ENCODE data around the gene ROR1. TPM values are rescaled to one million over a fixed set of nuclear protein-coding genes. Genes with fewer than 3 reads are reported as not detected.

Gene ROR1
- total and polyA plus RNA-seq, 8 donors: 1.4 to 37.3 (median 14.6) TPM

DNA sequence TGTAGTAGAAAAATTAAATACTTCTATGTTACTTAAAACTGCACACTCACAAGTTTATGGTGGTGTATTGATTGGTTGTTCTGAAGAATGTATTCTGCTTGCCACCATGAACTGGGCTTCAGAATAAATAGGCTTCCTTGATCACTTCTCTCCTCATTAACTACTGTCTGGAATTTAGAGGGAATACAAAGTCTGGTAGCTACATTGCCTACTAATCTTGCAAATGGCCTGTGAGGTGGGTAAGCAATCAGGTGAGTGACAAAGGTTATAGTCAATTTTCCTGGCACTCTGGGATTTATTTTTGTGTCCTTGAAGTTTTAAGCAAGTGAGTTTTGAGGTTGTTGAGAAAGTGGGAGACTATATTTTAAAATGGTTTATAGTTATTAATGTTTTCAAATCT, 101.8 kb downstream of the ROR1 start:
- Histone ChIP-seq H3K27me3 (no peaks in the 10 kb centered on the region), H3K27ac (no peak overlapping the region), H3K9me3 (no peaks in the 10 kb centered on the region), H3K36me3 (no peaks in the 10 kb centered on the region), H3K4me1 (peaks cover 0 to 53% (median 32%) of the 10 kb centered on the region in 4 donors), H3K4me3 (no peak overlapping the region)
- no peak for DNase-seq
- intact Hi-C loops (cut with DNase I; ENCODE audit: low total_unique reads): no loop called here
- TF ChIP-seq, protein P1, sequence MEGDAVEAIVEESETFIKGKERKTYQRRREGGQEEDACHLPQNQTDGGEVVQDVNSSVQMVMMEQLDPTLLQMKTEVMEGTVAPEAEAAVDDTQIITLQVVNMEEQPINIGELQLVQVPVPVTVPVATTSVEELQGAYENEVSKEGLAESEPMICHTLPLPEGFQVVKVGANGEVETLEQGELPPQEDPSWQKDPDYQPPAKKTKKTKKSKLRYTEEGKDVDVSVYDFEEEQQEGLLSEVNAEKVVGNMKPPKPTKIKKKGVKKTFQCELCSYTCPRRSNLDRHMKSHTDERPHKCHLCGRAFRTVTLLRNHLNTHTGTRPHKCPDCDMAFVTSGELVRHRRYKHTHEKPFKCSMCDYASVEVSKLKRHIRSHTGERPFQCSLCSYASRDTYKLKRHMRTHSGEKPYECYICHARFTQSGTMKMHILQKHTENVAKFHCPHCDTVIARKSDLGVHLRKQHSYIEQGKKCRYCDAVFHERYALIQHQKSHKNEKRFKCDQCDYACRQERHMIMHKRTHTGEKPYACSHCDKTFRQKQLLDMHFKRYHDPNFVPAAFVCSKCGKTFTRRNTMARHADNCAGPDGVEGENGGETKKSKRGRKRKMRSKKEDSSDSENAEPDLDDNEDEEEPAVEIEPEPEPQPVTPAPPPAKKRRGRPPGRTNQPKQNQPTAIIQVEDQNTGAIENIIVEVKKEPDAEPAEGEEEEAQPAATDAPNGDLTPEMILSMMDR (IDR thresholded peaks at IDR 0.05): no peak
- TF ChIP-seq POLR2A (IDR thresholded peaks at IDR 0.05): no peak
- TF ChIP-seq EP300 (IDR thresholded peaks at IDR 0.05): no peak
- TF ChIP-seq POLR2AphosphoS5 (IDR thresholded peaks at IDR 0.05): no peak

- TF ChIP-seq POLR2A (IDR thresholded peaks at IDR 0.05): no peak
- TF ChIP-seq EP300 (IDR thresholded peaks at IDR 0.05): no peak
- TF ChIP-seq, protein P1 (IDR thresholded peaks at IDR 0.05): no peak
- no peak for TF ChIP-seq POLR2AphosphoS5 (IDR thresholded peaks at IDR 0.05)
- no peaks in the 10 kb centered on the region for H3K36me3 ChIP-seq
- no peak for DNase-seq
- 72 to 84% (median 80%) methylated on average over 8 of the region's 8 CpGs for WGBS, 5 donors
- H3K4me3 ChIP-seq: no peak overlapping the region
- H3K4me1 ChIP-seq: peaks cover 0 to 53% (median 33%) of the 10 kb centered on the region in 4 donors
- no peaks in the 10 kb centered on the region for H3K9me3 ChIP-seq
- intact Hi-C loops (cut with DNase I; ENCODE audit: low total_unique reads): no loop called here
- H3K27ac ChIP-seq: no peak overlapping the region
- H3K27me3 ChIP-seq: no peaks in the 10 kb centered on the region
Observed at GRCh38 chr1:63877021-63877767, 103.4 kb downstream of the ROR1 start.

DNA sequence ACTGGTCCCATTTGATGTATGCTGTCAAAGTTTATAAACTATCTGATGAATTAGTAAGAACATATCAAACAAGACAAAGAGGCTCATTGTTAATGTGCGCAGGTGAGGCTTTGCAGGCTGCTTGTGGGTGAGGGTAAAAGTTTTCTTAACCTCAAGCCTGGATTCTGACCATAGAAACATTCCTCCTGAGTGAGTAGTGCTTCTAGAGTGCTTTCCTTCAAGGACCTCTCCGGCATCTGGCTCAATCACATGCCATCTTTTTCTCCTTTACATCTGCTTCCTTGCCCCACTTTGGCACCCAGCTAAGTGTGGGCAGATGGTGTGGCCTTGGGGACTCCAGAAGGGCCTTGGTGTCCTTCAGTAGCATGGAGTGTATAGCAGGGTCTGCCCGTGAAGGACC, 104.0 kb downstream of the ROR1 start:
- WGBS, 5 donors: 56 to 80% (median 64%) methylated on average over 3 of the region's 3 CpGs

GRCh38 chr1:63878932-63879331, 105.1 kb downstream of the ROR1 start:
- TF ChIP-seq EP300 (IDR thresholded peaks at IDR 0.05) (no peak), POLR2A (IDR thresholded peaks at IDR 0.05) (no peak), POLR2AphosphoS5 (IDR thresholded peaks at IDR 0.05) (no peak)
- TF ChIP-seq, protein P1 (IDR thresholded peaks at IDR 0.05): no peak
- no peak for DNase-seq
- no peaks in the 10 kb centered on the region for H3K27me3 ChIP-seq
- no peaks in the 10 kb centered on the region for H3K9me3 ChIP-seq
- no peak overlapping the region for H3K27ac ChIP-seq
- intact Hi-C loops (cut with DNase I; ENCODE audit: low total_unique reads): no loop called here
- peaks cover 1 to 62% (median 32%) of the 10 kb centered on the region in 4 donors for H3K4me1 ChIP-seq
- no peak overlapping the region for H3K4me3 ChIP-seq
- 0 to 23% (median 0%) methylated on average over 1 of the region's 1 CpG for WGBS, 5 donors
- no peaks in the 10 kb centered on the region for H3K36me3 ChIP-seq

More for the DNA sequence above, 104.0 kb downstream of the ROR1 start:
- Histone ChIP-seq H3K27ac (no peak overlapping the region), H3K36me3 (no peaks in the 10 kb centered on the region), H3K27me3 (no peaks in the 10 kb centered on the region), H3K9me3 (no peaks in the 10 kb centered on the region), H3K4me1 (peaks cover 0 to 57% (median 35%) of the 10 kb centered on the region in 4 donors), H3K4me3 (no peak overlapping the region)
- intact Hi-C loops (cut with DNase I; ENCODE audit: low total_unique reads): no loop called here
- TF ChIP-seq EP300 (IDR thresholded peaks at IDR 0.05) (no peak), POLR2AphosphoS5 (IDR thresholded peaks at IDR 0.05) (no peak)
- TF ChIP-seq, protein P1 (IDR thresholded peaks at IDR 0.05): no peak
- no peak for DNase-seq
